AG04450 (cell line): ENCODE measurements around the gene STRBP. TPM values are rescaled to one million over a fixed set of nuclear protein-coding genes. Genes with fewer than 3 reads are reported as not detected.
A peak's percentile ranks its signal among the peaks of the same experiment; 100 is the strongest.

Source experiments
- CTCF ChIA-PET: fragments of 300-600, 350-600 bp; formaldehyde crosslinking; extraction: SDS; loops from one replicate; lab custom pipeline; 2022; ENCODE audit warnings: antibody characterized with exemption, inconsistent platforms; lab: Charles Lee
- POLR2A ChIA-PET: fragments of 350-600 bp; formaldehyde crosslinking; extraction: SDS; loops from one replicate; lab custom pipeline; 2021; ENCODE audit warnings: antibody characterized with exemption, inconsistent platforms; lab: Yijun Ruan, JAX
- DNase-seq: peaks from one replicate; pipeline ENCODE4 v3.0.0-alpha.2; 2011; ENCODE audit warnings: low read depth, low spot score
- H3K27ac ChIP-seq: one replicate; pipeline ENCODE4 v1.5.1; 2012; ENCODE audit warnings: low read depth, low read length, control low read depth
- H3K27me3 ChIP-seq: one replicate; pipeline ENCODE4 v1.6.0; 2012; ENCODE audit warnings: low read length; ENCODE audit not compliant: control insufficient read depth, insufficient read depth
- H3K4me3 ChIP-seq: 2 replicates; pipeline ENCODE4 v1.5.1; 2011; ENCODE audit warnings: mild to moderate bottlenecking, low read depth, low read length, control low read depth
- H3K9me3 ChIP-seq: 2 replicates; pipeline ENCODE4 v1.5.1; 2012; ENCODE audit warnings: low read length; ENCODE audit not compliant: control insufficient read depth, insufficient read depth
- polyA plus RNA-seq: library from polyadenylated mRNA; depleted of rRNA; stranded (reverse); fragments of >200 nt; gene quantifications from 2 replicates; pipeline ENCODE4 v1.2.3, GENCODE V29; 2011
- TF ChIP-seq, protein P1 (sequence below): IDR thresholded peaks from 2 replicates; pipeline ENCODE4 v1.5.1; 2011; ENCODE audit warnings: low read depth, low read length, control low read depth, inconsistent platforms

The STRBP gene
- polyA plus RNA-seq, 1 experiment = 6.3 TPM

DNA sequence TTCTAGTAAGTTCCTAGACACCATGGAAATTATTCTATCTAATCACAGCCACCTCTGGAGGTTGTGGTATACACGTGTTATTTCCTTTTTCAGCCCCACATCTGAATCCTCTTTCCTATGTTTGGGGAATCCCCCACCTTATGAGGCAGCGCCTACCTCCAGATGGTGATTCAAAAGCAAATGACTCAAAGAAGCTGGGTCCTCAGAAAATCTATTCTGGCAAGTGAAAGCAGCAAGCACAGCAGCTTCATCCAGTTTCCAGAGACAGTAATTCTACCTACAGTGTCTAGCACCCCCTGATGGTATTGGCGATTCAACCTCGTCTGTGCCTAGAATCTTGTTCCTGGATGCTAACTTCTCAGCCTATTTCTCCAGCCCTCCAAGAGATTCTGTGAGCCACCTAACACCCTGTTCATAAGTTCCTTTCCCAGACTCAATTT is 43.0 kb downstream of the STRBP start:
- Histone ChIP-seq H3K4me3 (no peak overlapping the region), H3K27ac (no peak overlapping the region), H3K27me3 (no peaks in the 10 kb centered on the region), H3K9me3 (no peaks in the 10 kb centered on the region)
- ChIA-PET CTCF (interaction anchor here (0.6 to 3.1 kb wide), 31 partner anchors 9 to 620 kb away, joined by 3 to 64 read pairs (median 4); partner anchors contain the start of gene RABGAP1), POLR2A (interaction anchor here (0.7 kb wide), 1 partner anchor 124 kb away, joined by 4 read pairs; no protein-coding TSS in a partner anchor)
- TF ChIP-seq, protein P1, sequence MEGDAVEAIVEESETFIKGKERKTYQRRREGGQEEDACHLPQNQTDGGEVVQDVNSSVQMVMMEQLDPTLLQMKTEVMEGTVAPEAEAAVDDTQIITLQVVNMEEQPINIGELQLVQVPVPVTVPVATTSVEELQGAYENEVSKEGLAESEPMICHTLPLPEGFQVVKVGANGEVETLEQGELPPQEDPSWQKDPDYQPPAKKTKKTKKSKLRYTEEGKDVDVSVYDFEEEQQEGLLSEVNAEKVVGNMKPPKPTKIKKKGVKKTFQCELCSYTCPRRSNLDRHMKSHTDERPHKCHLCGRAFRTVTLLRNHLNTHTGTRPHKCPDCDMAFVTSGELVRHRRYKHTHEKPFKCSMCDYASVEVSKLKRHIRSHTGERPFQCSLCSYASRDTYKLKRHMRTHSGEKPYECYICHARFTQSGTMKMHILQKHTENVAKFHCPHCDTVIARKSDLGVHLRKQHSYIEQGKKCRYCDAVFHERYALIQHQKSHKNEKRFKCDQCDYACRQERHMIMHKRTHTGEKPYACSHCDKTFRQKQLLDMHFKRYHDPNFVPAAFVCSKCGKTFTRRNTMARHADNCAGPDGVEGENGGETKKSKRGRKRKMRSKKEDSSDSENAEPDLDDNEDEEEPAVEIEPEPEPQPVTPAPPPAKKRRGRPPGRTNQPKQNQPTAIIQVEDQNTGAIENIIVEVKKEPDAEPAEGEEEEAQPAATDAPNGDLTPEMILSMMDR = peak; percentile 69
- DNase-seq = peak; percentile 47

GRCh38 chr9:123220127-123220526 is 48.3 kb downstream of the STRBP start:
- no peak for DNase-seq
- no peaks in the 10 kb centered on the region for H3K9me3 ChIP-seq
- H3K4me3 ChIP-seq = no peak overlapping the region
- H3K27me3 ChIP-seq = no peaks in the 10 kb centered on the region
- ChIA-PET CTCF (no interaction called here), POLR2A (no interaction called here)
- TF ChIP-seq, protein P1 = no peak
- H3K27ac ChIP-seq = no peak overlapping the region

DNA sequence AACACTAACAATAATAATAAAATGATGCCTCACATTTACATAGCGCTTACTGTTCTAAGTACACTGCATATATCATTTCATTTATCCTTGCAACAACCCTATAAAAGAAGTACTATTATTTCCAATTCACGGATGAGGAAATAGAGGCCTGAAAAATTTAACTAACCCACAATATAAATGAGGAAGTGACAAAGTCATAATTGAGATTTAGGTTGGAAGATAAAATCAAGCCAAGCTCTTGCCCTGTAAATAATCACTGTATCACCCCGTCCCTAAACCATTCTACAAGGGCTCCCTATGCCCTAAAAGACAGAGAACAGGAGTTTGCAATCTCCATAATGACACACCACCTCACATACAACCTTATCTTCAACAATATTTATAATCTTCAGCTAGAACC is 49.6 kb downstream of the STRBP start:
- DNase-seq = no peak
- Histone ChIP-seq H3K4me3 (no peak overlapping the region), H3K27me3 (no peaks in the 10 kb centered on the region), H3K9me3 (no peaks in the 10 kb centered on the region), H3K27ac (no peak overlapping the region)
- TF ChIP-seq, protein P1 = no peak
- POLR2A ChIA-PET = no interaction called here
- CTCF ChIA-PET = no interaction called here

- Histone ChIP-seq H3K27ac (no peak overlapping the region), H3K9me3 (no peaks in the 10 kb centered on the region), H3K4me3 (no peak overlapping the region), H3K27me3 (no peaks in the 10 kb centered on the region)
- POLR2A ChIA-PET = no interaction called here
- TF ChIP-seq, protein P1 = no peak
- CTCF ChIA-PET = interaction anchor here (1.2 kb wide), 1 partner anchor 136 kb away, joined by 5 read pairs; no protein-coding TSS in a partner anchor
- no peak for DNase-seq
These were observed 51.2 kb downstream of the STRBP start for GRCh38 chr9:123217128-123217654.

DNA sequence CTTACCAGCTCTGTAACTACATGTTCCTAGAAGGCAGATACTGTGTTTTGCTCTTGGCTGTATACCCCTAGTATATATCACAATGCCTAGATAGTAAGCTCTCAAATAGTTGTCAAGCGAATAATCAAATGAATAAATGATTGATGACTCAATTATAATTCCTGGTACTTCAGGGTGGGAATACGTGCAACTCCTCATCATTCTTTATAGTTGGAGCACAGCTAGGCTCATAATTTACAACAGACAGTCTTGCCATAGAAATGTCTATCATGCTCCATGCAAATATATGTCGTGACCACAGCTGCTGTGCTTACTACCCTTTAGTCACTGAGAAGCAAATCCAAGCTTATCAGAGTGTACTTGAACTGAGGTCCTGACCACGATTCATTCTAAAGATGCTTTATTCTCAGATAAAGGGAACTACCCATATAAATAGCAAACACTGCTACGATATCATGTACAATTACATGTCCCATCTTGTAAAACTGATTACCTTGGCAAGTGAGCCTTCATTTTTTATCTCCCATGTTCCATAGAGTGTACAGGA is 52.1 kb downstream of the STRBP start:
- Histone ChIP-seq H3K27me3 (no peaks in the 10 kb centered on the region), H3K9me3 (no peaks in the 10 kb centered on the region), H3K27ac (no peak overlapping the region), H3K4me3 (no peak overlapping the region)
- CTCF ChIA-PET = interaction anchor here (1.1 kb wide), 1 partner anchor 9 kb away, joined by 3 read pairs; no protein-coding TSS in a partner anchor
- TF ChIP-seq, protein P1 = no peak
- DNase-seq = no peak
- POLR2A ChIA-PET = no interaction called here
